ENCODE data around the gene SLIT3. TPM values are rescaled to one million over a fixed set of nuclear protein-coding genes. Genes with fewer than 3 reads are reported as not detected.

Gene SLIT3
- total and polyA plus RNA-seq, 2 donors = 8.4 to 9.2 TPM

DNA sequence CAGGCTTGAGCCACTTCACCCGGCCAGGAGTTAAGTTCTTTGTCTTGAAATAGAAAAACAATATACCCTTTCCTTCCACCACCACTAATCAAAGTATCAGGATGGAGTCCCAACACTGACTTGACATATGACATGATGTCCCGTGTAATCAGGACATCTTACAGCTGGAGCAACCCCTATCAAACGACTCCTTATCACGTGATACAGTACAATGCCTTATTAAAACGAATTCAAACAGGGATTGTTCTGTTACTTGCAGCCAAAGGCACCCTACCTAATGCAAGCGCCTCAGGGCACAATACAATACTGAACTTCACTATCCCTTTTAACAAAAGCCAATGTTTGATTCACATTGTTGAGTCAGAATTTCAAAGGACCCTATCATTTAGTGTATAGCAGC is 261.3 kb downstream of the SLIT3 start:
- WGBS = 91% methylated on average over 6 of the region's 6 CpGs
- H3K27me3 ChIP-seq (ENCODE audit: control insufficient read depth in 2 of 2, insufficient read depth in 1 of 2, low read length in 1 of 2) = no peaks in the 10 kb centered on the region
- no peak overlapping the region for H3K27ac ChIP-seq (ENCODE audit: low read depth in 1 of 2, low read length in 1 of 2)
- no peaks in the 10 kb centered on the region for H3K4me1 ChIP-seq (ENCODE audit: control insufficient read depth in 2 of 2, insufficient read depth in 2 of 2, low read length in 2 of 2)
- no peaks in the 10 kb centered on the region for H3K36me3 ChIP-seq (ENCODE audit: control insufficient read depth in 2 of 2, insufficient read depth in 2 of 2, low read length in 1 of 2)
- no peaks in the 10 kb centered on the region for H3K9me3 ChIP-seq (ENCODE audit: control insufficient read depth in 2 of 2, insufficient read depth in 1 of 2, low read length in 1 of 2)
- DNase-seq (ENCODE audit: low read depth in 6 of 9, low spot score in 9 of 9) = no peak
- H3K4me3 ChIP-seq (ENCODE audit: low read length in 2 of 2) = no peak overlapping the region

DNA sequence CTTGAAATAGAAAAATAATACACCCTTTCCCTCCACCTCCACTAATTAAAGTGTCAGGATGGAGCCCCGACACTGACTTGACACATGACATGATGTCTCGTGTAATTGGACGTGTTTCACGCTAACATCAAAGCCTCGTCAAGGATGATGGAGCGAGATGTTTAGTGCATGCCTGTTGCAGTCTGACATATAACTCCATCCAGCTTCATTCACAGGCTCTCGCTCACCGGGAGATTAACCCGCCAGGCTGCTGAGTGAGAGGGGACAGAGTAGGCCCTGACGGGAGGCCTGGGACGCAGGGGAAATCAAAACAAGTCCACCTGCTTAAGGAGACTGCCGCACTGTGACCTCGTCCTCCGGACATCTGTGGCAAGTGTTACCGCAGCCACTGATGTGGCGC is 263.5 kb downstream of the SLIT3 start:
- Histone ChIP-seq H3K27ac (ENCODE audit: low read depth in 1 of 2, low read length in 1 of 2) (no peak overlapping the region), H3K4me3 (ENCODE audit: low read length in 2 of 2) (no peak overlapping the region), H3K4me1 (ENCODE audit: control insufficient read depth in 2 of 2, insufficient read depth in 2 of 2, low read length in 2 of 2) (no peaks in the 10 kb centered on the region), H3K9me3 (ENCODE audit: control insufficient read depth in 2 of 2, insufficient read depth in 1 of 2, low read length in 1 of 2) (no peaks in the 10 kb centered on the region), H3K36me3 (ENCODE audit: control insufficient read depth in 2 of 2, insufficient read depth in 2 of 2, low read length in 1 of 2) (no peaks in the 10 kb centered on the region), H3K27me3 (ENCODE audit: control insufficient read depth in 2 of 2, insufficient read depth in 1 of 2, low read length in 1 of 2) (no peaks in the 10 kb centered on the region)
- 91% methylated on average over 16 of the region's 16 CpGs for WGBS
- DNase-seq (ENCODE audit: low read depth in 6 of 9, low spot score in 9 of 9) = no peak

DNA sequence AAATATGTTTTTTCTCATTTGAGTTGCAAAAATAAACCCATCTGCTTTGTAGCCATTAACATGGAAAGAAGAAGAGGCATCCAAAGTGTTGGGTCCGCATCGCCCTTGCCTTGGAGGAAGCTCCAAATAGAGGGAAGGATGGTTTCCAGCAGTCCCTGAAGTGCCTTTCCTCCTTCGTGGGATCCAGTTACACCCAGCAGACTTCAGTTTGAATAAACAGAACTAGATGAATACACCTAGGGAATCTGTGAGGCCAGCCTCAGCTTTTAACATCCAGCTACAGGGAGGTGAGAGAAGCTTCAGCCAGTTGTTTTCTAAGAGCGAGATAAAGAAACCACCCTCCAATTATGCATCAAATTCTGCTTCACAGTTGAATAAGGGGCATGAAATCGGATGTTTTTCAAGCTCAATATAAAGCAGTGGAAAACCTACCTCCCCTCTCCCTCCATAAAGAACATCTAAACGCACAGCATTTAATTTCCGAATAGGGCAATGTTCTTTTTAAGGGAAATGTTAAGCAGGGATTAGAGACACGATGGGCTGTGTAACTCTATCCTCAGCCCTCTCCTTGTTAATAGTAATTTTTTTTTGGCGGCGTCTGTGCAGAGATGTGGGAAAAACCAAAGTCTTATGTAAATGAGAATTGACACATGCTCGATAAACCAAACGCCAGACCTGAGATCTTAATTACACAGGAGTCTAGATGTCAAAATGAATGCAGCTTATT is 264.7 kb downstream of the SLIT3 start:
- Histone ChIP-seq H3K36me3 (ENCODE audit: control insufficient read depth in 2 of 2, insufficient read depth in 2 of 2, low read length in 1 of 2) (no peaks in the 10 kb centered on the region), H3K4me1 (ENCODE audit: control insufficient read depth in 2 of 2, insufficient read depth in 2 of 2, low read length in 2 of 2) (no peaks in the 10 kb centered on the region), H3K27me3 (ENCODE audit: control insufficient read depth in 2 of 2, insufficient read depth in 1 of 2, low read length in 1 of 2) (no peaks in the 10 kb centered on the region), H3K27ac (ENCODE audit: low read depth in 1 of 2, low read length in 1 of 2) (no peak overlapping the region), H3K9me3 (ENCODE audit: control insufficient read depth in 2 of 2, insufficient read depth in 1 of 2, low read length in 1 of 2) (no peaks in the 10 kb centered on the region), H3K4me3 (ENCODE audit: low read length in 2 of 2) (no peak overlapping the region)
- WGBS = 84% methylated on average over 12 of the region's 12 CpGs
- DNase-seq (ENCODE audit: low read depth in 6 of 9, low spot score in 9 of 9) = no peak

DNA sequence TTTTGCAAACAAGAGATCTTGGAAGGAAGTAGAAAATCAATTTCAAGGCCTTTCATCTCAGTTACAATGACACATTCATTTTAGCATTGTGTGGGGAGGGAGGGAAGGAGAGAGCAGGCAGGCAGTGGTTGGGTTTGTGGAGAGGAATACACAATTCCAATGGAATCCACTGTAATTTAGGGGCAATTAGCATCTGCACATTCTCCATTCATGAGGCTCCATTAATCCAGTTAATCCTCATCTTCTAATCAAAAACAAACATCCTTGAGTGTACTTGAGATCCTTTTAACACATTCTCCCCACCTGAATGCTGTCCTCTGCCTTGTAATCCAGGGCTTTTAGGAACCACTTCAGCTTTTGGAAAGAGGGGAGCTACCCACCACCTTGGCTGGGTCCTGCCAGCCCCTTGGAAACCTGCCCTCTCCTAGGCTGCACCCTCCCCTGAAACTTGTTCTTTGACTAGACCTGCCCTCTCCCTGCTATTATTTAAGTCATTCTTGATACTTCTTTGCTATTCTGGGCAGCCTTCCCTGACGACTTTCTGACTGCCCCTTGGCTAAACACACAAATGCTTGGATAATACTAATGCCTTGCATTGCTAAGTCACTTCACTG is 271.2 kb downstream of the SLIT3 start:
- H3K9me3 ChIP-seq (ENCODE audit: control insufficient read depth in 2 of 2, insufficient read depth in 1 of 2, low read length in 1 of 2) = no peaks in the 10 kb centered on the region
- WGBS = 87% methylated on average over 1 of the region's 1 CpG
- DNase-seq (ENCODE audit: low read depth in 6 of 9, low spot score in 9 of 9) = no peak
- H3K4me3 ChIP-seq (ENCODE audit: low read length in 2 of 2) = no peak overlapping the region
- no peak overlapping the region for H3K27ac ChIP-seq (ENCODE audit: low read depth in 1 of 2, low read length in 1 of 2)
- no peaks in the 10 kb centered on the region for H3K4me1 ChIP-seq (ENCODE audit: control insufficient read depth in 2 of 2, insufficient read depth in 2 of 2, low read length in 2 of 2)
- H3K27me3 ChIP-seq (ENCODE audit: control insufficient read depth in 2 of 2, insufficient read depth in 1 of 2, low read length in 1 of 2) = no peaks in the 10 kb centered on the region
- no peaks in the 10 kb centered on the region for H3K36me3 ChIP-seq (ENCODE audit: control insufficient read depth in 2 of 2, insufficient read depth in 2 of 2, low read length in 1 of 2)

DNA sequence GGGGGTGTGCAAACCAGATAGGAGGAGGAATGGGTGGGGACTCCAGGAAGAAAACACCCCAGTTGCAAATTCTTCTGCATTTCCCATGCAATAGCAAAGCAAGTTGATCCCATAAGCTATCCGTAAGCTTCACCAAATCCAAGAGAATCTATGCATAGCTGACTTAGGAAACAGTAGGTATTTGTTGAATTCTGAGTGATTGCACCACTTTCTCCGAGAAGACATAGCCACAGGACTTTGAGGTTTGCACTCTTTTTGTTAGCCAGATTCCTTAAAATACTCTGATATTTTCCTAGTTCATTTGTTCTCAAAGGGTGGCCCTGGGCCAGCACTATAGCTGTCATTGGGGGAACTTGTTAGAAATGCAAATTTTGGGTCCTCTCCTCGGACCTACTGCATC is 271.9 kb downstream of the SLIT3 start:
- no peaks in the 10 kb centered on the region for H3K27me3 ChIP-seq (ENCODE audit: control insufficient read depth in 2 of 2, insufficient read depth in 1 of 2, low read length in 1 of 2)
- H3K4me3 ChIP-seq (ENCODE audit: low read length in 2 of 2) = no peak overlapping the region
- no peak for DNase-seq (ENCODE audit: low read depth in 6 of 9, low spot score in 9 of 9)
- WGBS = 87% methylated on average over 3 of the region's 3 CpGs
- H3K36me3 ChIP-seq (ENCODE audit: control insufficient read depth in 2 of 2, insufficient read depth in 2 of 2, low read length in 1 of 2) = no peaks in the 10 kb centered on the region
- no peak overlapping the region for H3K27ac ChIP-seq (ENCODE audit: low read depth in 1 of 2, low read length in 1 of 2)
- no peaks in the 10 kb centered on the region for H3K4me1 ChIP-seq (ENCODE audit: control insufficient read depth in 2 of 2, insufficient read depth in 2 of 2, low read length in 2 of 2)
- H3K9me3 ChIP-seq (ENCODE audit: control insufficient read depth in 2 of 2, insufficient read depth in 1 of 2, low read length in 1 of 2) = no peaks in the 10 kb centered on the region

DNA sequence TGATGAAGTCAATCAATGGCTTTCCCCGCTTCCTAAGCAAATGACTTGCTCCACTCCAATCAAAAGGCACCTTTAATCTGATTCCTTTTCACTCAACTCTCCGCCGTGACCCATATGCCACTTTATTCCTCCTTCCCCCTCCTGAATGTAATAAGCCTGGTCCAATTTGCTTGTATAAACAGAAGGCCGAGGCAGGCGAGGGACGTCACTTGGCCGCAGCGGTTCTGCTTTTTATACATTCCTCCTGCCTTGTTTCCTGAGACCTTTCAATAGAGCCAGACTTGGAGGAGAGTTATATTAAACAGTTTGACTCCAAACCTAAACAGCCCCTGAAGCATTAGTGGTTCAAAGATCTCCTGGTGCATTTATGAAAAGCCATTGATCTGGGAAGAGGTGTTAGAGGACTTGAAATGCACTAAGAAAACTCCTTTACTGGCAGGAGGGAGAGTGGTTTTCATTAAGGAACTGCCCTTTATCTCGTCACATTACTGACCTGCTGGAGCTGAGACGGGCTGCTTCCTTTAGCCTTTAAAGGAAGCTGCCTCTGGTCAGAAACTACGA is 273.4 kb downstream of the SLIT3 start:
- no peak overlapping the region for H3K4me3 ChIP-seq (ENCODE audit: low read length in 2 of 2)
- H3K27ac ChIP-seq (ENCODE audit: low read depth in 1 of 2, low read length in 1 of 2) = no peak overlapping the region
- H3K27me3 ChIP-seq (ENCODE audit: control insufficient read depth in 2 of 2, insufficient read depth in 1 of 2, low read length in 1 of 2) = no peaks in the 10 kb centered on the region
- DNase-seq (ENCODE audit: low read depth in 6 of 9, low spot score in 9 of 9) = no peak
- WGBS = 35% methylated on average over 11 of the region's 11 CpGs
- H3K4me1 ChIP-seq (ENCODE audit: control insufficient read depth in 2 of 2, insufficient read depth in 2 of 2, low read length in 2 of 2) = no peaks in the 10 kb centered on the region
- H3K9me3 ChIP-seq (ENCODE audit: control insufficient read depth in 2 of 2, insufficient read depth in 1 of 2, low read length in 1 of 2) = no peaks in the 10 kb centered on the region
- no peaks in the 10 kb centered on the region for H3K36me3 ChIP-seq (ENCODE audit: control insufficient read depth in 2 of 2, insufficient read depth in 2 of 2, low read length in 1 of 2)

DNA sequence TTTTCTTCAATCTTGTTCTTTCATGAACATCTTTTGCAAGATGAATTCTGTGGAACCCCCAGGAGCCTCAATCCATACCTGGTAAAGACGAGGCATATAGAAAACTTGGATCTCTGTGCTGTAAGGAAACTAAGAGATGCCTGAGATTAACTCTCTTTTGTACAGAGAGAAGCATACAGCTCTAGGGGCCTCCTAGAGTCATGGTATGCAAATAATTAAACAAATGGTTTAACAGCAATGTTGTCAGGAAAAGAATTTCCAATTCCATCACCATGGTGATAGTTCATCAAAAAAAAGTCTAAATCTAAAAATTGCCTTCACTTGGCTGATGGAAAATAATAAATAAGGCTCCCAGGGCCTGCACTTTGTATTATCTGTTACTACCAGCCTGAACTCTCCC is 275.4 kb downstream of the SLIT3 start:
- no peak for DNase-seq (ENCODE audit: low read depth in 6 of 9, low spot score in 9 of 9)
- Histone ChIP-seq H3K9me3 (ENCODE audit: control insufficient read depth in 2 of 2, insufficient read depth in 1 of 2, low read length in 1 of 2) (no peaks in the 10 kb centered on the region), H3K27me3 (ENCODE audit: control insufficient read depth in 2 of 2, insufficient read depth in 1 of 2, low read length in 1 of 2) (no peaks in the 10 kb centered on the region), H3K36me3 (ENCODE audit: control insufficient read depth in 2 of 2, insufficient read depth in 2 of 2, low read length in 1 of 2) (no peaks in the 10 kb centered on the region), H3K4me1 (ENCODE audit: control insufficient read depth in 2 of 2, insufficient read depth in 2 of 2, low read length in 2 of 2) (no peaks in the 10 kb centered on the region), H3K27ac (ENCODE audit: low read depth in 1 of 2, low read length in 1 of 2) (no peak overlapping the region), H3K4me3 (ENCODE audit: low read length in 2 of 2) (no peak overlapping the region)
- WGBS = 83% methylated on average over 1 of the region's 1 CpG

DNA sequence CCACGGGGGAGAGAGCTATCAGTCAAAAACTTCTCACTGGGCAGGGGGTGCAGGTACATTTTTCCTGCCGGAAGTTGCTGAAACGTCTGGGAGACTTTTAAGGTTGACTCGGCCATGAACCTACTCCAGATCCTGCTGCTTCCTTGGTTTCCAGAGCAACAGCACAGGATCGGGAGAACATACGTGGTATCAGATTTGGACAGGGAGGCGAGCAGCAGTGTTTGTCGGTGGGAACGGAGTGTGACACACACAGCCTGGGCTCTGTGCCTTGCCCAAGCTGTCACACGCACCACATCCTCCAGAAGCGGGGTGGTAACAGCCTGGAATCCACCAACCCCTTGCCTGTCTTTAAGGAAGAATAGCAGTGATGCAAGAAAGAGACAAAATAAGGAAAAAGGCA is 276.5 kb downstream of the SLIT3 start:
- Histone ChIP-seq H3K9me3 (ENCODE audit: control insufficient read depth in 2 of 2, insufficient read depth in 1 of 2, low read length in 1 of 2) (no peaks in the 10 kb centered on the region), H3K4me1 (ENCODE audit: control insufficient read depth in 2 of 2, insufficient read depth in 2 of 2, low read length in 2 of 2) (no peaks in the 10 kb centered on the region), H3K36me3 (ENCODE audit: control insufficient read depth in 2 of 2, insufficient read depth in 2 of 2, low read length in 1 of 2) (no peaks in the 10 kb centered on the region), H3K27me3 (ENCODE audit: control insufficient read depth in 2 of 2, insufficient read depth in 1 of 2, low read length in 1 of 2) (no peaks in the 10 kb centered on the region), H3K4me3 (ENCODE audit: low read length in 2 of 2) (no peak overlapping the region), H3K27ac (ENCODE audit: low read depth in 1 of 2, low read length in 1 of 2) (no peak overlapping the region)
- WGBS = 94% methylated on average over 11 of the region's 11 CpGs
- no peak for DNase-seq (ENCODE audit: low read depth in 6 of 9, low spot score in 9 of 9)

DNA sequence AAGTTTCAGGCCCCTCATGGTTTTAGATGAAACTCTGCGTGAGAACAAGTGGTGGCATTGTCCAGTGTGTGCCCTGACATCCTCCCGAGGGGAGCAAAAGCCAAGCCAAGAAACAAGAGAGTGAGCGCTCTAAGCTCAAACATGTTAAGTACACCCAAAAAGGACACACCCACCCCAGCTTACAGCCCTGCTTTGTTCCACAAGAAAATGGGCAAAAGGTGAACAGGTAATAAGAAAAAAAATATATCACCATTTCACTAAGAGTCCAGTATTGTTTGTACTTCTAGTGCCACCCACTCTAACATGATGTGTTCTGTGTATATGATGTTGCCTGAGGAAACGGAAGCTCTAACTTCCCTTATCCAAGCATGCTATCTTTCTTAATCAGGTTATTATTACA is 278.2 kb downstream of the SLIT3 start:
- Histone ChIP-seq H3K4me1 (ENCODE audit: control insufficient read depth in 2 of 2, insufficient read depth in 2 of 2, low read length in 2 of 2) (no peaks in the 10 kb centered on the region), H3K27me3 (ENCODE audit: control insufficient read depth in 2 of 2, insufficient read depth in 1 of 2, low read length in 1 of 2) (no peaks in the 10 kb centered on the region), H3K4me3 (ENCODE audit: low read length in 2 of 2) (no peak overlapping the region), H3K27ac (ENCODE audit: low read depth in 1 of 2, low read length in 1 of 2) (no peak overlapping the region), H3K36me3 (ENCODE audit: control insufficient read depth in 2 of 2, insufficient read depth in 2 of 2, low read length in 1 of 2) (no peaks in the 10 kb centered on the region), H3K9me3 (ENCODE audit: control insufficient read depth in 2 of 2, insufficient read depth in 1 of 2, low read length in 1 of 2) (no peaks in the 10 kb centered on the region)
- WGBS = 95% methylated on average over 4 of the region's 4 CpGs
- DNase-seq (ENCODE audit: low read depth in 6 of 9, low spot score in 9 of 9) = no peak

Data from thymus (tissue), 11 donors.